GM21526 (cell line): ENCODE measurements around the gene HSFX2.
"Not testable (repeated sequence)": the region's sequence is repeated elsewhere in the genome, so short reads cannot be mapped to it uniquely, and the experiment has no call there.

Experiments
- ATAC-seq: cut with Tn5 transposase; IDR thresholded peaks from one replicate; pipeline ENCODE4 v1.9.1; 2021; ENCODE audit warnings: moderate library complexity; ENCODE audit not compliant: unreplicated experiment, low FRiP score

Gene HSFX2

DNA sequence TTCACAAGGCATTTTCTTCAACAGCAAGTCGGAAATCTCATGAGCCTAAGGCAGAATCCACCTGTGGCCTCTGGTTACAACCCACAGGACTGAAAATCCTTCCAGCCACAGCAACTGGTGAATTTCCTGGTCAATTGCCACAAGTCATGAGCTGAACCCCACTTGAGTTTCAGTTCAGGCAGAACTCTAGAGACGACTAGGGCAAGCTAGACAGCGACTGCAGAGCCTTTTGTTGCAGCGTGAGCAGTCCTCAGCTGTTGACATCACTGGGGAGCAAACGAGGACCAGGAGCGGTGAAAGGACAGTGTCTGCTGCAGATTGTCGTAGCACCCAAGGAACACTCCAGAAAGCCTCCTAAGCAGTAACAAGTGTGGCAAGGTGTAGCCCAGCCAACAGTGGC is 829 bp upstream of the HSFX2 start:
- ATAC-seq: not testable (repeated sequence)

GRCh38 chrX:149590993-149591392 is 4.1 kb downstream of the HSFX2 start:
- not testable (repeated sequence) for ATAC-seq

DNA sequence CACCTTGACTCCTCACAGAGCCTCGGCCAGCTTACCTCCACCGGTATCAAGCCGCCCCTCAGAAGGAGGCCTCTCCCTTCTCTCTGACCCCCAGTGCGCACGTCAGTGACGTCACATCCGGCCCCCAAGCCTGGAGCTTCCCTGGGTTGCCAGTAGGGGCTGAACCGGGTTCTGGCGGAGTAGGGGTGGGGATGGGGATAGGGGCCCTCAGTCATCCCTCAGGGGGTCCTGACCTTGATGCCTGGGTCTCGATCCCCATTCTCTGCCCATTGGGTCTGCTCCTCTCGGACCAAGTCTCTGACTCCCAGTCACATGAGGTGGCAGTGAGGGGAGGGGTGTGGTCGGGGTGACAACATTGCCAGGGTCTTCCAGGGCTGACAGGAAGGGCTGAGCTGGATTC is 7.8 kb downstream of the HSFX2 start, which contains the start of gene MAGEA9B:
Gene MAGEA9B (minus strand): TSS at position 101 of the 400 bp plus-strand sequence. CDS start 4,280 bp downstream, outside the sequence.
- ATAC-seq: not testable (repeated sequence)

GRCh38 chrX:149585631-149586030 is 9.5 kb downstream of the HSFX2 start:
- ATAC-seq: not testable (repeated sequence)

DNA sequence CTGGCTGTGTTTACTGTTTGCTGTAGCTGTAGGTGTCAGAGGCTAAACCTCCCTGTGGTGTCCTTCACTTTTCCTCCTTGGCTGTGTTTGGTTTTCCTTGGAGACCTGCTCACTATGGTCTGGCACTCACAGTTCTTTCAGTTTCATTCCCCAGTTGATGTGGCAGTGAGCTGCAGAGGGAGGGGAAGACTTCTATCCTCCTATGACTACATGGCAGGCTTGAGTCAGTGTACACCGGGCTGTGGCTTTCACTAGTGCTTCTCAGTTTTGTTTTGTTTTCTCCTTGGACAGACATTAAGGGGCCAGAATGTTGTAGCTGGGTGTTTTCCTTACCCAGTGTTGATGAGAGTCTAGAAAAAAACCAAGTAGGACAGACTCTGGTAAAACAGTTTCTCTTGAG is 21.7 kb downstream of the HSFX2 start:
- peak; percentile 100 for ATAC-seq

DNA sequence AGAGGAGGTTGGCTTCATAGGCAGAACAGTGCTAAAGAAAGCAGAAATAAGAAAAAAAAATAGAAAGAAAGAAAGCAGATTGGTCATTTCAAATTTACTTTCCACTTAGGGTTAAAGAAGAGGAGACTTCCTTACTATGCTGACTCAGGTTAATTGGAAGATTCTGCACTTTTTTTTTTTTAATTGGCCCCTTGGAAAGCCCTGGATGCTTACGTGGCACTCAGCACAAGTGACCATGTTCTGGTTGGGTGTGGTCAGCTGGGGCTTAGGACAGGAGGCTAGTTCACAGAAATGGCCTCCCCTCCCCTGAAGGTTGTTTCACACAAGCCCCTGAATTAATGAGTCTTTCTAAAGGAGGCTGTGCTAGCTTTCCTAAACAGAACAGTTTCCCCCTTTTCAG is 22.4 kb downstream of the HSFX2 start:
- ATAC-seq: no peak

- no peak for ATAC-seq
These were observed 23.3 kb downstream of the HSFX2 start for GRCh38 chrX:149571770-149572169.

DNA sequence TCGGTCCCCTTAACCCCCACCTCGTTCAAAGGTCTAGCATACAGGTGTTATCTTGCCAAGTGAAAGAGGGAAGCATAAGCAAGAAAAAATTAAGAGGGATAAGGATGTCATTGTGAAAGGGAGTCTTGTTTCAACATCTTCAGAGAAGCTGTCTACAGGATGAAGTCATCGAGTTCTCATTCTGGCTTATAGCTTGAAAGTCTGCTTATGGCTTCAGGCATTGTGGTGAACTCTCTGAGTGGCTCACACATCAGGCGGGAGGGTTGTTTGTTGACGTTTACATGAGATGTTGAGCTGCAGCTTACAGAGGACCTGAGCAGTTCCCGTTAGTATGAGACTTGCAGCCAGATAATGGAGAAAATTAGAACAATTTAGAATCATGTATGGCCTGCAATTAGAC is 24.4 kb downstream of the HSFX2 start:
- no peak for ATAC-seq

DNA sequence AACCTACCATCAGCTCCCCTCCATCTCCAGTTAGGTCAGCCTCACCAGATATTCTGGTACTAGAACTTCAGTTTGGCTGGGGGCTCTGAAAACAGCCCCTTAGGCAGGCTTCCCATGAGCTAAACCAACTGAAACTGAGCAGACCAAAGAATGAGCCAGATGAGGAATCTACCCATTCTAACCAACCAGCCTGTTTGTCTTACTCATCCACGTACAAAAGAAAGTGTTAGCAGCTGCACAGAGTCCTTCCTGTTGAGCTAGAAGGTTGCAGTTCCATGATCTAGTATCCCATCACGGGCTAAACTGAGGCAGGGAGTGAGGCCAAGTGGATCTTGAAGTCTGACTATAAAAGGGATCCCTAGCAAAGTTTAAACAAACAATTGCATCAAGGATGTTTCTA is 25.3 kb downstream of the HSFX2 start:
- no peak for ATAC-seq

- no peak for ATAC-seq
These were observed 26.3 kb downstream of the HSFX2 start for GRCh38 chrX:149568701-149569296.

GRCh38 chrX:149567621-149568417 is 27.3 kb downstream of the HSFX2 start:
- no peak for ATAC-seq

GRCh38 chrX:149563359-149563758 is 31.8 kb downstream of the HSFX2 start:
- ATAC-seq: no peak

DNA sequence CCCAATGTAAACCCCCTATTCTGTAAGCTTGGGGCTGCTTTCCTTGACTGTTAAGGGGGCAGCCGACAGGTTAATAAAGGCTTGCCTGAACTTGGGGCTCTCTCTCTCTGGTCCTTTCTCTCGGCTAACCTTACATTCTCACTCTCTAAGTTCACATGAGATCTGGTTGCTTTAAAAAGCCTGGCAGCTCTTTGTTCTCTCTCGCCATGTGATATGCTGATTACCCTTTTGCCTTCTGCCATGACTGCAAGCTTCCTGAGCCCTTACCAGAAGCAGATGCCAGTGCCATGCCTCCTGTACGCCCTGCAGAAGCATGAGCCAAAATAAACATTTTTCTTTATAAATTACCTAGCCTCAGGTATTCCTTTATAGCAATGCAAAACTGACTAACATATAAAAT is 39.9 kb downstream of the HSFX2 start:
- ATAC-seq: not testable (repeated sequence)

DNA sequence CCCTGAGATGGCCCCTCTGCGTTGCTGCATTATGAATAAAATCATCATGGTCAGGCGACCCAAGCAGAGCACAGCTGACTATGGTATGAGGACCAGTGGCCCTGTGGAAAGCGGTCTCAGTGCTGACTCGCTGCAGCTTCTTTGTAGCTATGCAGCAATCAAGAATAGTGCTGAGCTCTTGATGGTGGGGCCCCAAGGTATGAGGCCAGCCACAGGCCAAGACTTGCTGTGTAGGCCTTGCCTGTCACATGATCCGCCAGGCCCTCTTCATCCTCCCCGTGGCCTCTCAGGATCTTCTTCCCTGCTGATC is 43.2 kb downstream of the HSFX2 start:
- not testable (repeated sequence) for ATAC-seq

DNA sequence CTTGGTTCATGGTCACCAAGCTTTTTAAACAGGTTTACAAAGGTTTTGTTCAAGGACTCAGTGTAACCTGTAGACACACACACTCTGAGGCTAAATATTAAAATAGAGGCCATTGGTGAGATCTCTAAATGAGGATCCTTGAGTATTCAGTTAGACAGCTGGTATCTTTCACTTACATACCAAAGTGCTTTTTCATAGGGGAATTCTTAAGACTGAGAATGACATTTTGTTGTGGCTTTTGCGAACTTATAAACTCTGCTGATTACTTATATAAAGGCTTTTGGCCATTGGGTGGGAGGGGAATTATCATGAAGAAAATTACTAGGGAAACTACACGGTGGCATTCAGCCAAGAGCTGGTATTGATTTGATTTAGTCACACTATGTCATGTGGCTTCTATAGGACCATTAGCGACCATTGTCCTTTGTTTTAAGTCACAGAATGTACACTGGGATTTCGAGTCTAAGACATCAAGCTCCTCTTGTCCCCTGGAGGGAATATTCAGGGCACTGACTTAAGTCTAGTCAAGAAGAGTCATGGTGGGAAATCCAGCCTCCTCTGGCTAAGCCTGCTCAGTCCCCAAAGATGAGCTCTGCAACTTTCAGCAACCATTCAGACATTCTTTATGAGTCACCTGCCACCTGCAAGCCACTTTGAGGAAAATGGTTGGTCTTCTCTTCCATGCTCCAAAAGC is 43.7 kb downstream of the HSFX2 start:
- not testable (repeated sequence) for ATAC-seq

- ATAC-seq: not testable (repeated sequence)
These were observed 44.7 kb downstream of the HSFX2 start for GRCh38 chrX:149550454-149550853.

DNA sequence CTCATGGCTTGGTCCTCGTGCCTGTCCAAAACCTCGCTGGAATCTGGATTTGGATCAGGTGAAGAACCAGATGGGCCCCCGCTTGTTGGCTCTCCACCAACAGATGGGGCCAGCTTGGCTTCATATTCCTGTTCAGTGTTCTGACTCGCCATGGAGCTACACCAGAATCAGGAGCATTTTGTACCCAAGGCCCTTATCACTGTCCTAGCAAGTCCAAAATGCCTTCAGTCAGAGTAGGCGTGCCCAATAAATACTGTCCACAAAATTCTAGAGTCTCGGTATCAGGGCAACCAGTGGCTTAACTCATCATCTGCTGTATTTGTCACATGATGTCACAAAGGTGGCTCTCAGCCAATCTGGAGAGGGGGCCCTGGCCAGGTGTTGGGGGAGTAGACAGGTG is 45.4 kb downstream of the HSFX2 start, which contains the start of gene HSFX3:
Gene HSFX3 (minus strand): TSS at position 224 of the 400 bp plus-strand sequence. CDS start 72 bp downstream, at position 152.
- not testable (repeated sequence) for ATAC-seq

- not testable (repeated sequence) for ATAC-seq
These were observed 47.3 kb downstream of the HSFX2 start for GRCh38 chrX:149547782-149548181.

- not testable (repeated sequence) for ATAC-seq
These were observed 48.2 kb downstream of the HSFX2 start for GRCh38 chrX:149546962-149547361.

DNA sequence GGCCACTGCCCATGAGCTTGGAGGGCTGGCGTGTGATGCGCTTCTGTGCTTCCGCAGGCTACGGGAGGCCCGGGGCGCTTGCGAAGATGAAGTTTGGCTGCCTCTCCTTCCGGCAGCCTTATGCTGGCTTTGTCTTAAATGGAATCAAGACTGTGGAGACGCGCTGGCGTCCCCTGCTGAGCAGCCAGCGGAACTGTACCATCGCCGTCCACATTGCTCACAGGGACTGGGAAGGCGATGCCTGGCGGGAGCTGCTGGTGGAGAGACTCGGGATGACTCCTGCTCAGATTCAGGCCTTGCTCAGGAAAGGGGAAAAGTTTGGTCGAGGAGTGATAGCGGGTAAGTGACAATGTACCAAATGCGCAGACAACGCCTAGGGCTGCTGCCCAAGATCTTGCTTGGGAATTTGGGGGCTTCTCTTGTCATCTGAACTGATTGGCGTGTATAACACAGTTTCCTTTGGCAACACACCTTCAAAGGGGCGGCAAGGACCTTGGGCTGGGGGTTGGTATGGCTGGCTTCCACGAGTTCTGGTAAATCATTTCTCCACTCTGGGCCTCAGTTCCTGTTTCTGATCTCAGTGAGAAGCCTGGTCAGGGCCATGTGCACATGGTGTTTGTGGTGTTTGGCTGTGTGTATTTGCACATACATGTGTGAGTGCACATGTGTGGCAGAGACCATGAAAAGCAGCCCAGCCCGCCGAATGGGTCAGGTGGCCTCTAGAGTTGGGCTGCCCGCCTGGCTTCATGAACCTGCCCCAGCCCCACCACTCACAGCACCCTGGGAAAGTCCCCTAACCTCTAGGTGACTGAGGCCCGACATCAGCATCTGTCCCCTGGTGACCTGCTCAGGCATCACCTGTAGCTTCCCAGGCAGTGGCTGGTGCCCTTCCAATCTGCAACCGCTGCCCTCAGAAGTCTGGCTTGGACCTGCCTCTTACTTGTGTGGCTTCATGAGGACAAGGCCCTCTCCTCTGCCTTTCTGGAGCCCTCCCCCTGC is 49.3 kb downstream of the HSFX2 start:
- ATAC-seq: not testable (repeated sequence)
